ENCODE measurements around the gene MAGEB4.

GRCh38 chrX:30215357-30215843 lies 26.4 kb upstream of the MAGEB4 start, which contains the start of gene MAGEB2:
- TF ChIP-seq EZH2 (IDR thresholded peaks at IDR 0.05; ENCODE audit: low read length) (no peak), CTCF (optimal IDR thresholded peaks at IDR 0.05 in 1 of 3, IDR thresholded peaks at IDR 0.05 in 1 of 3, conservative IDR thresholded peaks at IDR 0.05 in 1 of 3; ENCODE audit: extremely low read depth in 1 of 3, insufficient read depth in 2 of 3, low read length in 3 of 3) (no peak)
